ENCODE measurements around the gene FOXP1. TPM values are rescaled to one million over a fixed set of nuclear protein-coding genes. Genes with fewer than 3 reads are reported as not detected.
A peak's percentile ranks its signal among the peaks of the same experiment; 100 is the strongest.

The FOXP1 gene
- total and polyA plus RNA-seq, 8 donors = 95.1 to 143 (median 123) TPM

- DNase-seq (no peak), ATAC-seq (no peak)
- Histone ChIP-seq H3K4me3 (peak overlapping the region; percentile 1 to 86), H3K36me3 (no peaks in the 10 kb centered on the region), H3K27me3 (no peaks in the 10 kb centered on the region), H3K27ac (peak overlapping the region; percentile 95 to 98), H3K4me1 (peaks cover 20 to 53% of the 10 kb centered on the region in 2 donors), H3K9me3 (no peaks in the 10 kb centered on the region)
- intact Hi-C loops (cut with DNase I) = no loop called here
- no peak for TF ChIP-seq CTCF (IDR thresholded peaks at IDR 0.05)
These were observed 4.1 kb downstream of the FOXP1 start for GRCh38 chr3:71579326-71579934.

GRCh38 chr3:71578054-71578751, 5.3 kb downstream of the FOXP1 start:
- TF ChIP-seq CTCF (IDR thresholded peaks at IDR 0.05) = no peak
- peak overlapping the region; percentile 4 to 8 for H3K4me3 ChIP-seq

GRCh38 chr3:71577011-71577410, 6.5 kb downstream of the FOXP1 start:
- H3K4me1 ChIP-seq = peaks cover 20 to 53% of the 10 kb centered on the region in 2 donors
- H3K9me3 ChIP-seq = no peaks in the 10 kb centered on the region
- H3K4me3 ChIP-seq = no peak overlapping the region
- intact Hi-C loops (cut with DNase I) = no loop called here
- TF ChIP-seq CTCF (IDR thresholded peaks at IDR 0.05) = no peak
- peak overlapping the region in 1 of 2 donors; percentile 65 for H3K27ac ChIP-seq
- no peaks in the 10 kb centered on the region for H3K36me3 ChIP-seq
- DNase-seq = no peak
- no peak for ATAC-seq
- H3K27me3 ChIP-seq = no peaks in the 10 kb centered on the region

More at GRCh38 chr3:71578054-71578751, 5.3 kb downstream of the FOXP1 start:
- Histone ChIP-seq H3K9me3 (no peaks in the 10 kb centered on the region), H3K36me3 (no peaks in the 10 kb centered on the region), H3K27ac (peak overlapping the region; percentile 65 to 98), H3K27me3 (no peaks in the 10 kb centered on the region), H3K4me1 (peaks cover 20 to 53% of the 10 kb centered on the region in 2 donors)
- intact Hi-C loops (cut with DNase I) = no loop called here
- ATAC-seq (no peak), DNase-seq (no peak)

- intact Hi-C loops (cut with DNase I) = no loop called here
- Histone ChIP-seq H3K36me3 (peaks cover 0 to 3% of the 10 kb centered on the region in 2 donors), H3K4me3 (no peak overlapping the region), H3K27ac (no peak overlapping the region), H3K27me3 (no peaks in the 10 kb centered on the region), H3K9me3 (no peaks in the 10 kb centered on the region), H3K4me1 (peaks cover 20 to 47% of the 10 kb centered on the region in 2 donors)
- ATAC-seq (no peak), DNase-seq (no peak)
- no peak for TF ChIP-seq CTCF (IDR thresholded peaks at IDR 0.05)
These were observed 8.1 kb downstream of the FOXP1 start for GRCh38 chr3:71575433-71575832.

- no peak for ATAC-seq
- Histone ChIP-seq H3K4me3 (no peak overlapping the region), H3K27ac (no peak overlapping the region), H3K27me3 (no peaks in the 10 kb centered on the region), H3K4me1 (peaks cover 9 to 24% of the 10 kb centered on the region in 2 donors), H3K9me3 (no peaks in the 10 kb centered on the region), H3K36me3 (peaks cover 0 to 3% of the 10 kb centered on the region in 2 donors)
- no peak for DNase-seq
- intact Hi-C loops (cut with DNase I) = no loop called here
- TF ChIP-seq CTCF (IDR thresholded peaks at IDR 0.05) = no peak
These were observed 10.3 kb downstream of the FOXP1 start for GRCh38 chr3:71573181-71573580.
